Measurements from ENCODE around the gene PGBD4. TPM values are rescaled to one million over a fixed set of nuclear protein-coding genes. Genes with fewer than 3 reads are reported as not detected.

The PGBD4 gene
- polyA plus RNA-seq, 1 experiment, result 0.77 TPM

DNA sequence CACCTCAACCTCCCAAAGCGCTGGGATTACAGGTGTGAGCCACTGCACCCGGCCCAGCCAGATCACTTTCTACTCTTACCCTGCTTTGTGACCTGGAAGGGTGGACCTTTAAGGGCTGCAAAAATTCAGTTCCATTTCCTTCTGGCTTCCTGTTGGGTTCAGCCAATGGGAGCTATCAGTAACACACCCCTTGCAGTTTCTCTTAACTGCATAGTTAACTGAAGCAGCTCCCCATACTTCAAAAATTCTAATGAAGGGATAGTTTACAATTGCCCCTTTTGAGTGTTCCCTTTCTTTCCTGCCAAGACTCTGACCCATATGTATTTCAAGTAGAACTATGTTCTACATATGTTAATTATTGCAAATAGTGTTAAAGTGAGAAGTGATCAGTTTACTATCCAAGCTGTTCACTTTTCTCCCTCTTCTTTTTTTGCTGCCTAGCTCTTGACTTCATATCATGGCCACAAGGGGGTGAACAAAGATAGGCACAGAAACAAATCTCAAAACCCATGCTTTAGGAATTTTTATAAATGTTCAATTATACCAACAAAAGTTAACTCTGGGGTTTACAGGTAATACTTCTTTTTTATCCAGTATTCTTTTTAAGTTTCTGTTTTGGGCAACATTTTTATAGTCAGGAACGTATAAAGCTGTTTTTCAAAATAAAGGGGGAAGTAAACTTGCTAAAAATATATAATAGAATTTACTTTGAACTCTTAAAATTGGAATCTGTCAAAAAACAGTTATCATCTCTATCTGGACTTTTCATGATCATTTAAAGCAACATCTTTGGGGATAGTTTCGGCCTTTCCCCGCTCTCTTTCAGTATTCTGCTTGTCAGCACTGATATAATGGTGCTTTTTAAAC lies 8.1 kb downstream of the PGBD4 start:
- Histone ChIP-seq H3K4me3 (ENCODE audit: low read depth, low read length) (no peak overlapping the region), H3K36me3 (ENCODE audit: control insufficient read depth, insufficient read depth, low read length) (no peaks in the 10 kb centered on the region), H3K27me3 (ENCODE audit: control insufficient read depth, insufficient read depth, low read length) (no peaks in the 10 kb centered on the region; the same call in 1 of the 2 replicates)
- TF ChIP-seq, protein P1, sequence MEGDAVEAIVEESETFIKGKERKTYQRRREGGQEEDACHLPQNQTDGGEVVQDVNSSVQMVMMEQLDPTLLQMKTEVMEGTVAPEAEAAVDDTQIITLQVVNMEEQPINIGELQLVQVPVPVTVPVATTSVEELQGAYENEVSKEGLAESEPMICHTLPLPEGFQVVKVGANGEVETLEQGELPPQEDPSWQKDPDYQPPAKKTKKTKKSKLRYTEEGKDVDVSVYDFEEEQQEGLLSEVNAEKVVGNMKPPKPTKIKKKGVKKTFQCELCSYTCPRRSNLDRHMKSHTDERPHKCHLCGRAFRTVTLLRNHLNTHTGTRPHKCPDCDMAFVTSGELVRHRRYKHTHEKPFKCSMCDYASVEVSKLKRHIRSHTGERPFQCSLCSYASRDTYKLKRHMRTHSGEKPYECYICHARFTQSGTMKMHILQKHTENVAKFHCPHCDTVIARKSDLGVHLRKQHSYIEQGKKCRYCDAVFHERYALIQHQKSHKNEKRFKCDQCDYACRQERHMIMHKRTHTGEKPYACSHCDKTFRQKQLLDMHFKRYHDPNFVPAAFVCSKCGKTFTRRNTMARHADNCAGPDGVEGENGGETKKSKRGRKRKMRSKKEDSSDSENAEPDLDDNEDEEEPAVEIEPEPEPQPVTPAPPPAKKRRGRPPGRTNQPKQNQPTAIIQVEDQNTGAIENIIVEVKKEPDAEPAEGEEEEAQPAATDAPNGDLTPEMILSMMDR (IDR thresholded peaks at IDR 0.05; ENCODE audit: insufficient read depth, low read depth, low read length), result peak; percentile 76
- POLR2A ChIA-PET, result interaction anchor here (0.6 to 1.2 kb wide), 2 partner anchors 100 to 105 kb away, joined by 8 to 10 read pairs; partner anchors contain the start of gene KATNBL1
- DNase-seq (ENCODE audit: low read depth), result no peak
- CTCF ChIA-PET, result interaction anchor here (0.6 to 8.2 kb wide), 26 partner anchors 8 to 258 kb away, joined by 3 to 124 read pairs (median 4); partner anchors contain the start of genes EMC4, EMC7, KATNBL1 and LPCAT4

DNA sequence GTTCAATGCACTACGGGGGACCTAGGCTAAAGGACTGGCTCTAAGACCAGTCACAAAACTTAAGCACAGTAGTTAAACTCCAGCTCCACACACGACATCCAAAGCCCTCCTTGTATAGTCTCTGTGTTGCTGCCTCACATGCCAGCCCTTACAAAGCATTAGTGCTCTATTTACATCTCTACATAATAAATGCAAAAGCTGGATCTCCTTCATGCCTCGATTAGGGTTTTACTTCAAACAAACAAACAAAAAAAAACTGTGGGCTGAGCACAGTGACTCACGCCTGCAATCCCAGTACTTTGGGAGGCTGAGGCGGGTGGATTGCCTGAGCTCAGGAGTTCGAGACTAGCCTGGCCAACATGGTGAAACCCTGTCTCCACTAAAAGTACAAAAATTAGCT lies 9.6 kb downstream of the PGBD4 start:
- ChIA-PET POLR2A (no interaction called here), CTCF (interaction anchor here (0.6 to 8.2 kb wide), 6 partner anchors 11 to 256 kb away, joined by 3 to 124 read pairs (median 4); partner anchors contain the start of genes KATNBL1 and LPCAT4)
- H3K4me3 ChIP-seq (ENCODE audit: low read depth, low read length), result no peak overlapping the region
- H3K27me3 ChIP-seq (ENCODE audit: control insufficient read depth, insufficient read depth, low read length), result no peaks in the 10 kb centered on the region; the same call in 1 of the 2 replicates
- TF ChIP-seq, protein P1 (IDR thresholded peaks at IDR 0.05; ENCODE audit: insufficient read depth, low read depth, low read length), result no peak
- no peaks in the 10 kb centered on the region for H3K36me3 ChIP-seq (ENCODE audit: control insufficient read depth, insufficient read depth, low read length)
- no peak for DNase-seq (ENCODE audit: low read depth)

DNA sequence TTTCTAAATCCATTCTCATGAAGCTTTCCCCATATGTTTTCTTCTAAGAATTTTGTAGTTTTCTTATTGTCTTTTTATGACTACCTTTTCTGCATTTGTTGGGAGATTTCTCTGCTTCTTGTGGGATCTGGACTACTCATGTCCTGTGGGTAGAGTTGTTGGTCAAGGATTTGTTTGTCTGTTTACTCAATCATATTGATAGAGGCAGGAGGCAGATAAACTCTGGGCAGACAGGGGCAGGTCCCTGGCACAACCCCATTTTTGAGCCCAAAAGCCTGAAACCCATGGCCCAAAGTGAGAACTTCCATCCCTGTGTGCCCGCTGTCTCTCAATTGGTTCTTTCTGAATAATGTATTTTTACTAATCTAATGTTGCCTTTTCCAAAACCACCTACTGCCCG lies 12.3 kb downstream of the PGBD4 start:
- no peak for DNase-seq (ENCODE audit: low read depth)
- Histone ChIP-seq H3K36me3 (ENCODE audit: control insufficient read depth, insufficient read depth, low read length) (no peaks in the 10 kb centered on the region), H3K27me3 (ENCODE audit: control insufficient read depth, insufficient read depth, low read length) (no peaks in the 10 kb centered on the region; the same call in 1 of the 2 replicates), H3K4me3 (ENCODE audit: low read depth, low read length) (no peak overlapping the region)
- ChIA-PET POLR2A (no interaction called here), CTCF (interaction anchor here (1.4 to 8.2 kb wide), 2 partner anchors 96 to 254 kb away, joined by 4 to 124 read pairs; partner anchors contain the start of gene KATNBL1)
- TF ChIP-seq, protein P1 (IDR thresholded peaks at IDR 0.05; ENCODE audit: insufficient read depth, low read depth, low read length), result no peak

DNA sequence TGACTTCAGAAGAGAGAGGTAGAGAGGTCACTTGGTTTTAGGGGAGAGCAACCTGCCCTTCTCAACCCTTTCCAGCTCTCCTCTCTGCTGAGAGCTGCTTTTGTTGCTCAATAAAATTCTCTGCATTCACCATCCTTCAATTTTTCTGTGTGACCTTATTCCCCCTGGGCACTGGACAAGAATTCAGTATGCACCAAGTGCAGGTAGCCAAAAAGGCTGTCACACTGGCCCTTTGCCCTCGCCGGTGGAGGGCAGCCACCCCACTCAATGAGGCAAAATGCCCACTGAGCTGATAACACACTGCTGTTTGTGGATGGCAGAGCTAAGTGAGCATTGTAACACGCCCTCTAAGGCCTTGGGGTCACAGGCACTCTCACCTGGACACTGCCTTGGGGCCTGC lies 12.9 kb downstream of the PGBD4 start:
- TF ChIP-seq, protein P1 (IDR thresholded peaks at IDR 0.05; ENCODE audit: insufficient read depth, low read depth, low read length), result no peak
- CTCF ChIA-PET, result interaction anchor here (0.6 to 8.2 kb wide), 3 partner anchors 33 to 253 kb away, joined by 4 to 124 read pairs (median 4); partner anchors contain the start of gene KATNBL1
- POLR2A ChIA-PET, result no interaction called here
- Histone ChIP-seq H3K27me3 (ENCODE audit: control insufficient read depth, insufficient read depth, low read length) (no peaks in the 10 kb centered on the region; the same call in 1 of the 2 replicates), H3K36me3 (ENCODE audit: control insufficient read depth, insufficient read depth, low read length) (no peaks in the 10 kb centered on the region), H3K4me3 (ENCODE audit: low read depth, low read length) (no peak overlapping the region)
- no peak for DNase-seq (ENCODE audit: low read depth)

DNA sequence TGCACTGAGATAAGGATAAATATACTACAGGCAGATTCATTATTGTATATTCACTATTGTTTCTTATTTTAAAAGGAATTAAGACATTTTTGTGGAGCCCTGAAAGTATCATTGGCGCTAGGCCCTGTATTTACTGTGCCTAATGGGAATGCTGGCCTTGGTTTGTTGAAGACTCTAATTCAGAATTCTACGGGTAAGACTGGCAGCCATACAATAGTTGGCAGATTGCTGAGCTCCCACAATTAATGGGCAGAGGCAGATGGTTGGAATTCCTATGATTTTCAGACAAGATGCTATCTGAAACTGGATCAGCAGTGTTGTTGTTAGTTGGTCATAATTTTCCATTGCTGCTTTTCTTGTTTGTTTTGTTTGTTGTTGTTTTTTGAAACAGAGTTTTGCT lies 14.7 kb downstream of the PGBD4 start:
- POLR2A ChIA-PET, result no interaction called here
- H3K36me3 ChIP-seq (ENCODE audit: control insufficient read depth, insufficient read depth, low read length), result no peaks in the 10 kb centered on the region
- DNase-seq (ENCODE audit: low read depth), result no peak
- no peaks in the 10 kb centered on the region; the same call in 1 of the 2 replicates for H3K27me3 ChIP-seq (ENCODE audit: control insufficient read depth, insufficient read depth, low read length)
- CTCF ChIA-PET, result interaction anchor here (1.0 kb wide), 1 partner anchor 93 kb away, joined by 5 read pairs; the partner anchor contains the start of gene KATNBL1
- H3K4me3 ChIP-seq (ENCODE audit: low read depth, low read length), result no peak overlapping the region
- TF ChIP-seq, protein P1 (IDR thresholded peaks at IDR 0.05; ENCODE audit: insufficient read depth, low read depth, low read length), result no peak

All from BJ (cell line).